Subcutaneous abdominal adipose tissue (tissue), 5 donors: Measurements from ENCODE around the gene IFT122.
"Not testable (repeated sequence)": the region's sequence is repeated elsewhere in the genome, so short reads cannot be mapped to it uniquely, and the experiment has no call there.

Experiments used
- H3K27ac ChIP-seq: one replicate; pipeline ENCODE4 v1.7.0; 2013; ENCODE audit warnings: low read depth, mild to moderate bottlenecking, inconsistent platforms, low read length, moderate library complexity
- H3K27me3 ChIP-seq, 5 donors: one replicate each; pipeline ENCODE4 v1.7.0; 2013; ENCODE audit warnings: low read length in 5 of 5, inconsistent platforms in 1 of 5; ENCODE audit not compliant: control insufficient read depth in 5 of 5, insufficient read depth in 4 of 5
- H3K36me3 ChIP-seq, 5 donors: one replicate each; pipeline ENCODE4 v1.7.0; 2013; ENCODE audit warnings: low read length in 5 of 5; ENCODE audit not compliant: control insufficient read depth in 5 of 5, insufficient read depth in 5 of 5
- H3K4me1 ChIP-seq, 5 donors: one replicate each; pipeline ENCODE4 v1.7.0; 2013; ENCODE audit warnings: low read length in 5 of 5, mild to moderate bottlenecking in 3 of 5, moderate library complexity in 1 of 5; ENCODE audit not compliant: control insufficient read depth in 5 of 5, insufficient read depth in 5 of 5
- H3K4me3 ChIP-seq, 5 donors: one replicate each; pipeline ENCODE4 v1.7.0; 2013; ENCODE audit warnings: low read length in 5 of 5, low read depth in 1 of 5
- H3K9ac ChIP-seq, 5 donors: one replicate each; pipeline ENCODE4 v1.7.0; 2013; ENCODE audit warnings: low read length in 5 of 5, mild to moderate bottlenecking in 4 of 5, moderate library complexity in 3 of 5
- H3K9me3 ChIP-seq, 5 donors: one replicate each; pipeline ENCODE4 v1.7.0; 2013; ENCODE audit warnings: low read length in 5 of 5; ENCODE audit not compliant: control insufficient read depth in 5 of 5
- donor health status: healthy.
- donor health status: healthy.
- donor health status: healthy.
- donor health status: healthy.
- donor health status: healthy.

The IFT122 gene

DNA sequence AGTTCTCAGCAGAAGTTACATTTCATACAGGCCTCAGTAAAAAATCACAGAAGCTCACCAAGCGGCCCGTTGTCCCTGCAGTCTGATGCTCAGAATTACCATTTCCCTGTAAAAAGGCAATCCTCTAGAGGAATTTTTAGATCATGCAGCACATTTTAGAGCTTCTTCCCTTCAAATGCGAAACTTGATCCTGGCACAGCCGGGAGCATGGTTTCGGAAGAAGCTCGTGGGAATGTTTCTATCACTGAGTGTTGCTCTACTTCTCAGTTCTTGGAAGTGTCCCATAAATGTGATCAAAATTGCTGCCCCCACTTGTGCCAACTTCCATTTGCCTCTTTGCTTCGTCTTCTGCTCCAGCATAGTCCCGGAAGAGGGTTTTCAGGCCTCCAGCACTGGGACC is 99.2 kb downstream of the IFT122 start:
- peaks cover 2 to 15% (median 9%) of the 10 kb centered on the region in 5 donors for H3K4me1 ChIP-seq
- no peaks in the 10 kb centered on the region for H3K27me3 ChIP-seq
- H3K4me3 ChIP-seq = no peak overlapping the region

DNA sequence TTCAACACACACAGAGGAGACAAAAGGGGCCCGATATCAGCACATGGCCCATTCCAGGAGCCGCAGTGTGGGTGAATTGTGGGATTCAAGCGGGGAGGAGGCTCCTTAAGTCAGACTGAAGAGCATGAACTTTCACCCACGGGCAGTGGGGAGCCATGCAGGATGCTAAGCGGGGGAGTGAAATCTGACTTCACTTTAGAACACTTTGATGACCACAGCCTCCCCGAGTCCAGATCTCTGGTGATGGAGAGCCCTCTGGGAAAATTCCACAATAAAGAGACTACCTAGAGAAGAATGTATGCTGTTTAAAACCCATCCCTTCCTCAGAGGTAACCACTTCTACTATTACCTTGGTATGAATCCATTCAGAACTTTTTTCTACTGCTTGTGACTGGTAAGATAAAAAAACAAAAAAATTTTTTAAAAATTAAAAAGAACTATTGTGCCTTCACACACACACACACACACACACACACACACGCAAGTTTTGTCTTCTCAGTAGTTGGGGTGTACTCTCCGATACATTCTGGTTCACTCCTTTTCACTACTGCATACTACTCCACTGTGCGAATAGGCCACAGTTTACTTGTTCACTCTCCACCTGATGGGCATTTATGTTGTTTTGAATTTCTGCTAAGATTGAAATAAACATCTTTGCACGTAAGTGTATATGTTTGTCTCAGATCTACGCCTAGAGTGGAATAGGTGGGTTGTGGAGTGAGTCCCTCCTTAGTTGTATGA is 100.9 kb downstream of the IFT122 start:
- Histone ChIP-seq H3K4me1 (peaks cover 2 to 12% (median 9%) of the 10 kb centered on the region in 5 donors), H3K9me3 (no peaks in the 10 kb centered on the region), H3K4me3 (no peak overlapping the region), H3K27me3 (no peaks in the 10 kb centered on the region), H3K36me3 (no peaks in the 10 kb centered on the region), H3K27ac (no peak overlapping the region), H3K9ac (no peak overlapping the region)

More for the DNA sequence above, 99.2 kb downstream of the IFT122 start:
- Histone ChIP-seq H3K27ac (peak overlapping the region; percentile 30), H3K9ac (peak overlapping the region in 1 of 5 donors; percentile 49), H3K36me3 (no peaks in the 10 kb centered on the region), H3K9me3 (no peaks in the 10 kb centered on the region)

DNA sequence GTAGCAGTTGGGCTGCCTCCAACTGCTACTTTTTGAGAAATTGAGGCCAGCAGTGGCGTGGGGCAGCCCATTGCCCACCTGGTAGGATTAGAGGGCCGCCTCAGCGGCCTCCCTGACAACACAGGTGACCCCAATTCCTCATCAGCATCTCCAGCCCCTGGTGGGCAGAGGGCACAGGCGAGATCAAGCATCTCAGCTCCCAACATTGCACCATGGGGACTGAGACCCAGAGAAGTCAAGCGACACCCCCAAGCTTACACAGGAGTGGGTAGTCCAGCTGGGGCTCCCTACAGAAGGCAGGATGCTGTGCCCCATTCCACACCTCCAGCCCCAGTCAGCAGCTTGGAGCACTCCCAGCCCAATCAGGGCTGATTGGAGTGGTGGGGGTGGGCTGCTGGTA is 102.7 kb downstream of the IFT122 start:
- H3K4me3 ChIP-seq = no peak overlapping the region
- H3K36me3 ChIP-seq = no peaks in the 10 kb centered on the region
- H3K27ac ChIP-seq = no peak overlapping the region

GRCh38 chr3:129543156-129543790 is 103.2 kb downstream of the IFT122 start, which contains the start of gene H1-8:
Gene H1-8 (plus strand): TSS chr3:129543175. CDS start chr3:129543219, 44 bp downstream.
- H3K9ac ChIP-seq = no peak within 1 kb of the TSS
- H3K9me3 ChIP-seq = no peaks in the 10 kb centered on the region
- peaks cover 2 to 12% (median 9%) of the 10 kb centered on the region in 5 donors for H3K4me1 ChIP-seq
- no peaks in the 10 kb centered on the region for H3K27me3 ChIP-seq
- H3K4me3 ChIP-seq = no peak within 1 kb of the TSS
- H3K27ac ChIP-seq = no peak within 1 kb of the TSS
- H3K36me3 ChIP-seq = no peaks in the 10 kb centered on the region

More for the DNA sequence above, 102.7 kb downstream of the IFT122 start:
- Histone ChIP-seq H3K9me3 (no peaks in the 10 kb centered on the region), H3K4me1 (peaks cover 2 to 12% (median 9%) of the 10 kb centered on the region in 5 donors), H3K9ac (no peak overlapping the region), H3K27me3 (no peaks in the 10 kb centered on the region)

DNA sequence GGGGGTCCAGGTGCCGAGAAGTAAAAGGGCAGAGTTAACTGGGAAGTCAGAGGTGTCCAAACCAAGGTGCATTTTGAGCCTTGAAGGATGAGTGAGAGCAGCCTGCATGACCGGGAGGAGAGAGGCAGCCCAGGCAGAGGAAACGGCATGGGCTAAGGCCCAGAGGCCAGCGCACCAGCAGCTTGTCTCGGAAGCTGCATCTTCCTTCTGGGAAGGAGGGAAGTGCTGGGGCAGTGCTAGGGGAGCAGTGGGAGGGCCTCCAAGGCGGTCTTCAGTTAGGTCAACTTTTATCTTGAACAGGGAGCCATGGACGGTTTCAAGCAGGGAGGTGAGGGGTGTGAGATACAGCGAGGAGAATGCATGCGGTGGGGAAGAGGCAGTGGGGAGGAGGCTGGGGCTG is 104.0 kb downstream of the IFT122 start:
- Histone ChIP-seq H3K4me3 (no peak overlapping the region), H3K36me3 (no peaks in the 10 kb centered on the region), H3K4me1 (peaks cover 2 to 9% (median 6%) of the 10 kb centered on the region in 5 donors), H3K27ac (no peak overlapping the region), H3K27me3 (no peaks in the 10 kb centered on the region), H3K9me3 (no peaks in the 10 kb centered on the region), H3K9ac (no peak overlapping the region)

- H3K9ac ChIP-seq, H3K27ac ChIP-seq, H3K9me3 ChIP-seq, H3K36me3 ChIP-seq, H3K27me3 ChIP-seq, H3K4me1 ChIP-seq, H3K4me3 ChIP-seq: not testable (repeated sequence)
Measured at GRCh38 chr3:129545951-129546350, 105.9 kb downstream of the IFT122 start.

DNA sequence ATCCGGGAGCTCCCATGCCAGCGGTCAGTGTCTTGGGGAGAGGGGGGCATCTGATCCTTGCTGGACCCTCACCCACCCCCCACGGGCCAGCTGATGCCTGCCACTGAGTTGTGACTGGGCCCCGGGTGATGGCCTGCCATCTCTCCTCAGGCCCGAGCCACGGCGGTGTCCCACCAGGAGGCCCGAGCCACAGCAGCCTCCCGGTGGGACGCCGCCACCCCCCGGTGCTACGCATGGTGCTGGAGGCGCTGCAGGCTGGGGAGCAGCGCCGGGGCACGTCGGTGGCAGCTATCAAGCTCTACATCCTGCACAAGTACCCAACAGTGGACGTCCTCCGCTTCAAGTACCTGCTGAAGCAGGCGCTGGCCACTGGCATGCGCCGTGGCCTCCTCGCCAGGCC is 107.2 kb downstream of the IFT122 start:
- no peaks in the 10 kb centered on the region for H3K27me3 ChIP-seq
- H3K27ac ChIP-seq = no peak overlapping the region
- H3K36me3 ChIP-seq = no peaks in the 10 kb centered on the region
- no peaks in the 10 kb centered on the region for H3K9me3 ChIP-seq
- no peak overlapping the region for H3K4me3 ChIP-seq
- peaks cover 0 to 3% (median under 1%) of the 10 kb centered on the region in 5 donors for H3K4me1 ChIP-seq
- no peak overlapping the region for H3K9ac ChIP-seq

DNA sequence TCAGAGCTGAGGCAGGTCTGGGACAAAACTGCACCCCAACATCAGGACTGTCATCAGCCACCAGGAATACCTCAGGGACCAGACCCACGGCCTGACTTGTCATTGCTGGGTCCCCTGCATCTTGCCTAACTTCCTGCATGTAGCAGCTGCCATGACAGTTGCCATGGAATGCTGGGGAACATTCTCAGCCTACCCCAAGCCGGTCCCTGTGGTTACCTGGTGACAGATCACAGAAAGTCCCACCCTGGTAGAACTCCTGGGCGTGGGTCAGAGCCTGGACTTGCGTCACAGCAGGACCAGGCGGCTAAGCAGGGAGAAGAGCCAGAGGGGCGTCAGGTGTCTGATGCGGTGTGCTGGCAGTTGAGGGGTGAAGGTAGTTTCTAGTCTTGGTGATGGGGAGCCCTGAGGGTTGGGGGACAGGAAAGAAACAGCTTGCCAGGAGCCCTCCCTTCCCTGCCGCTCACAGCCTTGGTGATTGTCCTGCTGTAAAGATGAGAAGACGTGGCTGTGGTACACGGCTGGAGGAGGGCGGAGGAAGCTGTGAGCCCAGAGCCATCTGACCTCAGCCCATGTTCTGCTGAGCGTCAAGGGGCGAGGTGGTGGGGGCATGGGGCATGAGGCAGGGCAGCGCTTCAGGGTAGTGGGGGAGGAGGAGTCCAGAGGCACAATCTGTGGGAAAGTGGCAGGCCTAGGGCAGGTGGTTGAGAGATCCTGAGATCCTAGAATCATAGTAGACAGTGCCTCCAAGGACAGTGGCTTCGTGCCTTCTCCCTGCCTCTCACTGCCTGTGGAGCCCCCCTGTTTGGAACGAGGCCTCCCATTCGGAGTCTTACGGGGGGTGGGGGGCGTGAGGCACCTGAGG is 108.3 kb downstream of the IFT122 start:
- Histone ChIP-seq H3K27ac (no peak overlapping the region), H3K9me3 (no peaks in the 10 kb centered on the region), H3K4me3 (no peak overlapping the region), H3K4me1 (peaks cover 0 to 14% (median 10%) of the 10 kb centered on the region in 5 donors), H3K36me3 (no peaks in the 10 kb centered on the region), H3K9ac (no peak overlapping the region), H3K27me3 (no peaks in the 10 kb centered on the region)

DNA sequence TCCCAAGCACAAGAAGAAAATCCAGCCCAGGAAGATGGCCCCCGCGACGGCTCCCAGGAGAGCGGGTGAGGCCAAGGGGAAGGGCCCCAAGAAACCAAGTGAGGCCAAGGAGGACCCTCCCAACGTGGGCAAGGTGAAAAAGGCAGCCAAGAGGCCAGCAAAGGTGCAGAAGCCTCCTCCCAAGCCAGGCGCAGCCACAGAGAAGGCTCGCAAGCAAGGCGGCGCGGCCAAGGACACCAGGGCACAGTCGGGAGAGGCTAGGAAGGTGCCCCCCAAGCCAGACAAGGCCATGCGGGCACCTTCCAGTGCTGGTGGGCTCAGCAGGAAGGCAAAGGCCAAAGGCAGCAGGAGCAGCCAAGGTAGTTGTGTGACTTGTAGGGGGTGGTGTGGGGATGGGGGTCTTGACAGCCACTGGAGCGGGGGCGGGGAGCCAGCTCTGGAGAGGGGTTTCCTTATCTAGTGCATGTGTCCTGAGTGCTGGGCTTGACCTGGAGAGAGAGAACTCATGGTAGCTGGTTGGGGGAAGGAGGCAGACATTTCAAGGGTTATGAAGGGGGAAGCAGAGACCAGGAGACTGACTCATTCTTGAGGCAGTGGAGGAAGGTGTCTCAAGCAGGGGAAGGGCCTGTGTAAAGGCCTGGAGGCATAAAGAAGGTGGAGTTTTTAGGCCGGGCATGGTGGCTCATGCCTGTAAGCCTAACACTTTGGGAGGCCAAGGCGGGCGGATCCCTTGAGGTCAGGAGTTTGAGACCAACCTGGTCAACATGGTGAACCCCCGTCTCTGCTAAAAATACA is 109.2 kb downstream of the IFT122 start:
- Histone ChIP-seq H3K4me1 (peaks cover 0 to 23% (median 12%) of the 10 kb centered on the region in 5 donors), H3K27me3 (no peaks in the 10 kb centered on the region), H3K4me3 (no peak overlapping the region), H3K9me3 (no peaks in the 10 kb centered on the region), H3K9ac (no peak overlapping the region), H3K36me3 (no peaks in the 10 kb centered on the region), H3K27ac (no peak overlapping the region)
